HepG2 (cell line): Measurements from ENCODE around the gene PREX1. TPM values are rescaled to one million over a fixed set of nuclear protein-coding genes. Genes with fewer than 3 reads are reported as not detected.

ENCODE experiments used
- ATAC-seq: fragments of 200-7000 bp; cut with Tn5 transposase; 3 replicates; pipeline ENCODE4 v1.9.1; 2020; ENCODE audit warnings: mild to moderate bottlenecking, moderate library complexity
- BruUV-seq: library from RNA; stranded (reverse); fragments of 400-500 nt; replicated peaks from 2 replicates; lab custom pipeline; 2021; lab: Mats Ljungman, UMichigan
- CTCF ChIA-PET: fragments of 300-600 bp; formaldehyde crosslinking; extraction: SDS; loops from one replicate; lab custom pipeline; 2021; ENCODE audit warnings: low total read pairs, inconsistent platforms, low intra/inter-chr PET ratio; lab: Yijun Ruan, JAX
- POLR2A ChIA-PET: fragments of 350-600 bp; sonication (Branson Sonifier 250); formaldehyde crosslinking; loops from one replicate; lab custom pipeline; 2020; ENCODE audit warnings: antibody characterized with exemption, inconsistent platforms; lab: Yijun Ruan, JAX
- DNase-seq: peaks from one replicate; pipeline ENCODE4 v3.0.0-alpha.2; 2015; ENCODE audit warnings: low spot score
- FAIRE-seq: peaks from 3 replicates; lab custom pipeline; 2011; peaks lifted over from hg19 to GRCh38; lab: Jason Lieb, UNC
- H2AFZ ChIP-seq: one replicate; pipeline ENCODE4 v1.6.1; 2011; ENCODE audit warnings: low read length, inconsistent platforms
- H3K27ac ChIP-seq: fragments of 300-600 bp; 3 replicates; pipeline ENCODE4 v1.8.0; 2011; ENCODE audit warnings: mixed run types, mild to moderate bottlenecking, mixed read lengths, low read length, inconsistent platforms; ENCODE audit not compliant: insufficient read depth; ENCODE audit errors: extremely low read length
- H3K27me3 ChIP-seq, 2 experiments: fragments of 200-600 bp in 1 of 2; 2 replicates in 1 of 2; 3 replicates in 1 of 2; pipeline versions ENCODE4 v1.6.0 to v1.8.0; 2011; ENCODE audit warnings: low read length in 2 of 2, mild to moderate bottlenecking in 2 of 2, moderate library complexity in 2 of 2, inconsistent platforms in 1 of 2; ENCODE audit not compliant: insufficient read depth in 2 of 2, control insufficient read depth in 1 of 2
- H3K36me3 ChIP-seq, 2 experiments: fragments of 200-600 bp in 1 of 2; replicated peaks in 1 of 2; 2 replicates in 1 of 2; 3 replicates in 1 of 2; pipeline versions ENCODE4 v1.5.1 to v1.8.0; 2011; ENCODE audit warnings: low read length in 2 of 2, inconsistent platforms in 1 of 2; ENCODE audit not compliant: insufficient read depth in 2 of 2, control insufficient read depth in 1 of 2
- H3K4me1 ChIP-seq: 2 replicates; pipeline ENCODE4 v1.5.1; 2012; ENCODE audit warnings: low read length, inconsistent platforms; ENCODE audit not compliant: insufficient read depth
- H3K4me2 ChIP-seq: 2 replicates; pipeline ENCODE4 v1.6.0; 2011; ENCODE audit warnings: low read depth, low read length, inconsistent platforms
- H3K4me3 ChIP-seq, 3 experiments: fragments of 200-600 bp in 1 of 3; sonication (generic), shearing (Covaris generic) in 1 of 3; replicated peaks in 1 of 3; 2 replicates each; pipeline ENCODE4 v1.5.1; 2011 to 2016; ENCODE audit warnings: low read length in 3 of 3, inconsistent platforms in 2 of 3, low read depth in 2 of 3, mild to moderate bottlenecking in 2 of 3, control low read depth in 1 of 3, mixed read lengths in 1 of 3; ENCODE audit not compliant: insufficient read depth in 1 of 3
- H3K79me2 ChIP-seq: one replicate; pipeline ENCODE4 v1.6.1; 2011; ENCODE audit warnings: low read length, inconsistent platforms; ENCODE audit not compliant: insufficient read depth
- H3K9ac ChIP-seq: 2 replicates; pipeline ENCODE4 v1.6.0; 2011; ENCODE audit warnings: mild to moderate bottlenecking, low read depth, low read length, inconsistent platforms; ENCODE audit not compliant: insufficient read depth
- H3K9me3 ChIP-seq: 2 replicates; pipeline ENCODE4 v1.5.1; 2012; ENCODE audit warnings: mild to moderate bottlenecking, low read length
- H4K20me1 ChIP-seq: 2 replicates; pipeline ENCODE4 v1.6.0; 2011; ENCODE audit warnings: inconsistent platforms, mild to moderate bottlenecking, low read length, moderate library complexity; ENCODE audit not compliant: insufficient read depth
- CAMTA2 ChIP-seq: sonication (generic); formaldehyde crosslinking; IDR thresholded peaks from 2 replicates; pipeline ENCODE4 v1.4.0; 2020; ENCODE audit warnings: mild to moderate bottlenecking, missing genetic modification reagents, borderline replicate concordance
- FOXA1 ChIP-seq, 2 experiments: fragments of 450-650 bp in 1 of 2; sonication (generic) in 1 of 2; formaldehyde crosslinking in 1 of 2; IDR thresholded peaks; 2 replicates each; pipeline versions ENCODE4 v1.4.0 to v1.6.1; 2016 to 2020; ENCODE audit warnings: missing genetic modification reagents in 1 of 2
- FOXA3 ChIP-seq: IDR thresholded peaks from 2 replicates; pipeline ENCODE4 v1.6.1; 2016; ENCODE audit warnings: missing genetic modification reagents, missing compliant biosample characterization
- GLMP ChIP-seq: sonication (generic); formaldehyde crosslinking; IDR thresholded peaks from 2 replicates; pipeline ENCODE4 v1.9.0; 2021; ENCODE audit warnings: missing genetic modification reagents, mild to moderate bottlenecking, borderline replicate concordance
- IKZF4 ChIP-seq: sonication (generic); formaldehyde crosslinking; IDR thresholded peaks from 2 replicates; pipeline ENCODE4 v1.5.1; 2020; ENCODE audit warnings: borderline replicate concordance, mild to moderate bottlenecking, low read depth, missing genetic modification reagents; ENCODE audit errors: not compliant biosample characterization
- KAT2B ChIP-seq: fragments of 150-350 bp; IDR thresholded peaks from 2 replicates; pipeline ENCODE4 v1.6.1; 2014; ENCODE audit warnings: low read depth, low read length, borderline replicate concordance
- NFYB ChIP-seq: sonication (generic); formaldehyde crosslinking; IDR thresholded peaks from 2 replicates; pipeline ENCODE4 v1.4.0; 2020; ENCODE audit warnings: missing genetic modification reagents
- NONO ChIP-seq, 2 experiments: fragments of 450-650 bp in 1 of 2; sonication (generic) in 1 of 2; formaldehyde crosslinking in 1 of 2; IDR thresholded peaks in 1 of 2; conservative IDR thresholded peaks in 1 of 2; 2 replicates each; pipeline versions ENCODE4 v1.6.1 to v1.8.0; 2017 to 2022; ENCODE audit warnings: mild to moderate bottlenecking in 1 of 2, missing genetic modification reagents in 1 of 2, moderate library complexity in 1 of 2
- PREB ChIP-seq: sonication (generic); formaldehyde crosslinking; IDR thresholded peaks from 2 replicates; pipeline ENCODE4 v1.4.0; 2020; ENCODE audit warnings: missing genetic modification reagents
- REL ChIP-seq: sonication (generic); formaldehyde crosslinking; conservative IDR thresholded peaks from 2 replicates; pipeline ENCODE4 v1.8.0; 2022; ENCODE audit warnings: mild to moderate bottlenecking, missing genetic modification reagents, moderate library complexity
- SNRNP70 ChIP-seq: fragments of 200-400 bp; formaldehyde crosslinking; IDR thresholded peaks from 2 replicates; pipeline ENCODE4 v1.6.1; 2017; ENCODE audit warnings: mild to moderate bottlenecking, low read depth, low read length, moderate library complexity
- SPEN ChIP-seq: sonication (generic); formaldehyde crosslinking; IDR thresholded peaks from 2 replicates; pipeline ENCODE4 v1.5.1; 2020; ENCODE audit warnings: low read depth, mild to moderate bottlenecking, missing genetic modification reagents
- U2AF1 ChIP-seq: fragments of 200-400 bp; formaldehyde crosslinking; optimal IDR thresholded peaks from 2 replicates; pipeline ENCODE3; 2017; ENCODE audit warnings: mild to moderate bottlenecking, low read depth, low read length
- ZFP37 ChIP-seq: sonication (generic); formaldehyde crosslinking; IDR thresholded peaks from 2 replicates; pipeline ENCODE4 v1.4.0; 2020; ENCODE audit warnings: missing genetic modification reagents, borderline replicate concordance
- ZNF614 ChIP-seq: IDR thresholded peaks from 2 replicates; pipeline ENCODE4 v1.6.1; 2018; ENCODE audit warnings: missing biosample characterization, missing genetic modification reagents, inconsistent platforms, borderline replicate concordance
- ZNF749 ChIP-seq: sonication (generic); formaldehyde crosslinking; IDR thresholded peaks from 2 replicates; pipeline ENCODE4 v1.8.0; 2022; ENCODE audit warnings: mild to moderate bottlenecking, missing genetic modification reagents, moderate library complexity, borderline replicate concordance
- WGBS: methylation state at CpG from one replicate; pipeline ENCODE4 v1.1.6; 2017; ENCODE audit warnings: low lambda C conversion rate; 5-methylcytosine and 5-hydroxymethylcytosine counted together
- in situ Hi-C: cut with HindIII; loops from 2 replicates; pipeline ENCODE4 v1.10.0; 2017; ENCODE audit warnings: low pct_unique_long_range_greater_than_20kb; ENCODE audit not compliant: extremely low pct_ligation_motif_present
- intact Hi-C: fragments of 100-400 bp; cut with micrococcal nuclease; formaldehyde crosslinking; loops from one replicate; pipeline ENCODE4 v1.10.0; 2022; ENCODE audit not compliant: unreplicated experiment
- polyA plus RNA-seq, 8 experiments: library from polyadenylated mRNA; depleted of rRNA in 3 of 8; stranded (reverse) in 7 of 8; unstranded in 1 of 8; fragments of >200 nt; fragmentation: Illumina TruSeq in 4 of 8; extraction: Trizol in 4 of 8; gene quantifications; 2 replicates each; pipeline versions ENCODE4 v1.2.1 to v1.2.3, GENCODE V29; 2011 to 2016; ENCODE audit warnings: low read depth in 4 of 8, missing spikeins in 1 of 8, mixed read lengths in 1 of 8; ENCODE audit not compliant: insufficient read depth in 1 of 8
- total RNA-seq, 5 experiments: library from RNA; depleted of rRNA; stranded (reverse); fragments of >200 nt; fragmentation: Illumina TruSeq; extraction: Trizol; gene quantifications; 2 replicates each; pipeline ENCODE4 v1.2.3, GENCODE V29; 2016; ENCODE audit warnings: low read depth in 1 of 5

PREX1 gene
- total and polyA plus RNA-seq, 2 of the 13 experiments (the other 11 are each of a cell fraction or from before 2014, with no cell fraction given), result 0.02 to 0.04 TPM

GRCh38 chr20:48752963-48753362, 74.8 kb downstream of the PREX1 start:
- CTCF ChIA-PET, result no interaction called here
- Histone ChIP-seq H4K20me1 (no peaks in the 10 kb centered on the region; the same call in 1 of the 2 replicates), H3K9me3 (no peaks in the 10 kb centered on the region), H3K36me3 (no peaks in the 10 kb centered on the region), H3K4me1 (no peaks in the 10 kb centered on the region), H2AFZ (no peak overlapping the region), H3K27ac (no peak overlapping the region), H3K27me3 (peaks cover 3 to 36% of the 10 kb centered on the region in 2 experiments; a peak in 4 of 5 replicates), H3K4me2 (no peak overlapping the region), H3K9ac (no peak overlapping the region), H3K4me3 (no peak overlapping the region), H3K79me2 (no peaks in the 10 kb centered on the region)
- FAIRE-seq (no peak), ATAC-seq (no peak), DNase-seq (no peak)
- in situ Hi-C loops, result no loop called here
- TF ChIP-seq CAMTA2 (no peak), NFYB (CRISPR knock-in tag) (no peak), FOXA3 (CRISPR knock-in tag) (no peak), FOXA1 (IDR thresholded peaks at IDR 0.05) (no peak), FOXA1 (CRISPR knock-in tag; IDR thresholded peaks at IDR 0.05) (no peak), U2AF1 (no peak), ZFP37 (CRISPR knock-in tag) (no peak), NONO (IDR thresholded peaks at IDR 0.05) (no peak), NONO (CRISPR knock-in tag; conservative IDR thresholded peaks at IDR 0.05) (no peak), GLMP (no peak), REL (CRISPR knock-in tag) (no peak), ZNF749 (CRISPR knock-in tag) (no peak), ZNF614 (no peak), SPEN (CRISPR knock-in tag) (no peak), PREB (CRISPR knock-in tag) (no peak), KAT2B (no peak), SNRNP70 (no peak), IKZF4 (no peak)
- intact Hi-C loops, result no loop called here
- POLR2A ChIA-PET, result no interaction called here
- 18% methylated on average over 6 of the region's 6 CpGs for WGBS
- BruUV-seq, result no TSS peak
